Activated CD8-positive, alpha-beta memory T cell treated with anti-CD3 and anti-CD28 coated beads, Interleukin-2, amount 50 U/mL, for 4 hours (primary cell): ENCODE results near the gene BRCA1.
"Not testable (repeated sequence)": the region's sequence is repeated elsewhere in the genome, so short reads cannot be mapped to it uniquely, and the experiment has no call there.

Experiments used
- DNase-seq: peaks from one replicate; pipeline ENCODE4 v3.0.0-alpha.2; 2020

The BRCA1 gene

DNA sequence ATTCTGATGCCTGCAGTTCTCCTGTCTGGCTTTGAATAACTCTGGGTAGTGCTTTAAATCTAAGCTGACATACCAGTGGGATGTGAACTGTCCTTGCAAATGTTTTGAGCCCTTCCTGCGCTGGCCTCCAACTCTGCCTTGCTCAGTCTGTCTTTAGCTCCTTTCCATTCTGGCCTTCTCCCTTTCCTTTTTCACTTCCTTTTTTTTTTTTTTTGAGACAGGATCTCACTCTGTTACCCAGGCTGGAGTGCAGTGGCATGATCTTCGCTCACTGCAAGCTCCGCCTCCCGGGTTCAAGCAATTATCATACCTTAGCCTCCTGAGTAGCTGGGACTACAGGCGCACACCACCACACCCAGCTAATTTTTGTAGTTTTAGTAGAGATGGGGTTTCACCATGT lies 8.3 kb upstream of the BRCA1 start:
- DNase-seq = not testable (repeated sequence)

DNA sequence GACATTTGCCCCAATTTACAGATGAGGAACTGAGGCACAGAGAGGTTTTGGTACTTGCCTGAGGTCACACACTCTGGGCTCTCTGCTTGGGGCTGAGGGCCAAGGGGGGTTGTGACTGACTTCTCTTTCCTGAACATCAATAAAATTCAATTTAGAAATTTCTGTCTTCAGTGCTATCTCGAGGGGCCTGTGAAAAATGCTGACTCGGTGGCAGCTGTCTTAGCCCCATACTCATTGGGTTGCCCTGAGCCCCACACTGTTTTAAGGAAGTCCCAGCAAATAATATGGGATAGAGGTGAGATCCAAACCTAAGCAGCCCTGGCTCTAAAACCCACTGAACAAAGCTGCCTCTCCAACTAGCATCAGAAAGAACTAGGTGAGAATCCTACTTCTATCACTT lies 7.0 kb upstream of the BRCA1 start:
- DNase-seq = no peak

DNA sequence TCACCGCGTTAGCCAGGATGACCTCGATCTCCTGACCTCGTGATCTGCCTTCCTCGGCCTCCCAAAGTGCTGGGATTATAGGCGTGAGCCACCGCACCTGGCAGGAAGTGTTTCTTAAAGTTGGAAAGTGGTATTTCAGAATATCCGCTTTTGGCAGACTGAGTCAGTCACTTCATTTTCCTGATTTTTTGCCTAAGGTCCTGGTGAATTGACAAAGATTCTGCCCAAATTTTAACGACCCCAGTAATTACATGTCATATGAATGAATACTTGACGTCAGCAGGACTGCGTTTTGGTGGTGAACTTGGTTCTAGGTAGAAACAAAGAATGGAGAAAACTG lies 4.5 kb upstream of the BRCA1 start:
- DNase-seq = no peak

DNA sequence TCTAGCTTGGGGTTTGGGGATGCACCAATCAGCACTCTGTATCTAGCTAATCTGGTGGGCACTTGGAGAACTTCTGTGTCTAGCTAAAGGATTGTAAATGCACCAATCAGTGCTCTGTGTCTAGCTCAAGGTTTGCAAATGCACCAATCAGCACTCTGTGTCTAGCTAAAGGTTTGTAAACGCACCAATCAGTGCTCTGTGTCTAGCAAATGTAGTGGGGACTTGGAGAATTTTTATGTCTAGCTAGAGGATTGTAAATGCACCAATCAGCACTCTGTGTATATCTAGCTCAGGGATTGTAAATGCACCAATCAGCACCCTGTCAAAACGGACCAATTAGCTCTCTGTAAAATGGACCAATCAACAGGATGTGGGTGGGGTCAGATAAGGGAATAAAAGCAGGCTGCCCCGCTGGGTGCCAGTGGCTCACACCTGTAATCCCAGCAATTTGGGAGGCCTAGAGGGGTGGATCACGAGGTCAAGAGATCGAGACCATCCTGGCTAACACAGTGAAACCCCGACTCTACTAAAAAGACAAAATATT lies 2.2 kb upstream of the BRCA1 start:
- not testable (repeated sequence) for DNase-seq

DNA sequence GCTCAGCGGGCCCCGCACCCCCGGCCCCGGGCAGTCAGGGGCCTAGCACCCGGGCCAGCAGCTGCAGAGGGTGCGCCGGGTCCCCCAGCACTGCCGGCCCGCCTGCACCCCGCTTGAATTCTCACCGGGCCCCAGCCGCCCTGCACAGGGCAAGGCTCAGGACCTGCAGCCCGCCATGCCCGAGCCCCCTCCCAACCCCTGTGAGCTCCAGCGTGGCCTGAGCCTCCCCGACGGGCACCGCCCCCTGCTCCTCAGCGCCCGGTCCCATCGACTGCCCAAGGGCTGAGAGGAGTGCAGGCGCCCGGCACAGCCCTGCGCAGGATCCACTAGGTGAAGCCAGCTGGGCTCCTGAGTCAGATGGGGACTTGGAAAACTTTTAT lies 1.7 kb upstream of the BRCA1 start:
- DNase-seq = no peak

DNA sequence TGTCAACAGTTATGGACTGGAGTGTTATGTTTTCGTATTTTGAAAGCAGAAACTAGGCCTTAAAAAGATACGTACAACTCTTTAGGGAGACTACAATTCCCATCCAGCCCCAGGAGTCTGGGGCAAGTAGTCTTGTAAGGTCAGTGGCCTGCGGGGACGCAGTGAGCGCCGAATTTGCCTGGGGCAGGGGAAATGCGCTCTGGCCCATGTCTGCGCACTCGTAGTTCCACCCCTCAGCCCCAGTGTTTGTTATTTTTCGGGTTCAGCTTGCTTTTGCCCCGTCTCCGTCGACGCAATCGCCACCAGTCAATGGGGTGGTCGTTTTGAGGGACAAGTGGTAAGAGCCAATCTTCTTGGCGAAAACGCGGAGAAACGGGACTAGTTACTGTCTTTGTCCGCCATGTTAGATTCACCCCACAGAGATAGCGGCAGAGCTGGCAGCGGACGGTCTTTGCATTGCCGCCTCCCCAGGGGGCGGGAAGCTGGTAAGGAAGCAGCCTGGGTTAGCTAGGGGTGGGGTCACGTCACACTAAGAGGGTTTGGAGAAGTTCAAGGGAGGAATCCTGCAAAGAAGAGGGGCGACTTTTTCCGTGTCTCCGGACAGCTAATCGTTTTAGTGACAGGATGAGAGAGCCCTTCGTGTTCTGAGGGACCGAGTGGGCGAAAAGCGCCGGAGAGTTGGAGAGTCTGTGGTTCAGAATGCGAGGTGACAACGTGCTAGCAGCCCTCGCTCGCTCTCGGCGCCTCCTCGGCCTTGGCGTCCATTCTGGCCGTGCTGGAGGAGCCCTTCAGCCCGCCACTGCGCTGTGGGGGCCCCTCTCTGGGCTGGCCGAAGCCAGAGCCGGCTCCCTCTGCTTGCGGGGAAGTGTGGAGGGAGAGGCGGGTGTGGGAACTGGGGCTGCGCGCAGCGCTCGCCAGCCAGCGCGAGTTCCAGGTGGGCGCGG lies 1.1 kb upstream of the BRCA1 start:
- DNase-seq = no peak

DNA sequence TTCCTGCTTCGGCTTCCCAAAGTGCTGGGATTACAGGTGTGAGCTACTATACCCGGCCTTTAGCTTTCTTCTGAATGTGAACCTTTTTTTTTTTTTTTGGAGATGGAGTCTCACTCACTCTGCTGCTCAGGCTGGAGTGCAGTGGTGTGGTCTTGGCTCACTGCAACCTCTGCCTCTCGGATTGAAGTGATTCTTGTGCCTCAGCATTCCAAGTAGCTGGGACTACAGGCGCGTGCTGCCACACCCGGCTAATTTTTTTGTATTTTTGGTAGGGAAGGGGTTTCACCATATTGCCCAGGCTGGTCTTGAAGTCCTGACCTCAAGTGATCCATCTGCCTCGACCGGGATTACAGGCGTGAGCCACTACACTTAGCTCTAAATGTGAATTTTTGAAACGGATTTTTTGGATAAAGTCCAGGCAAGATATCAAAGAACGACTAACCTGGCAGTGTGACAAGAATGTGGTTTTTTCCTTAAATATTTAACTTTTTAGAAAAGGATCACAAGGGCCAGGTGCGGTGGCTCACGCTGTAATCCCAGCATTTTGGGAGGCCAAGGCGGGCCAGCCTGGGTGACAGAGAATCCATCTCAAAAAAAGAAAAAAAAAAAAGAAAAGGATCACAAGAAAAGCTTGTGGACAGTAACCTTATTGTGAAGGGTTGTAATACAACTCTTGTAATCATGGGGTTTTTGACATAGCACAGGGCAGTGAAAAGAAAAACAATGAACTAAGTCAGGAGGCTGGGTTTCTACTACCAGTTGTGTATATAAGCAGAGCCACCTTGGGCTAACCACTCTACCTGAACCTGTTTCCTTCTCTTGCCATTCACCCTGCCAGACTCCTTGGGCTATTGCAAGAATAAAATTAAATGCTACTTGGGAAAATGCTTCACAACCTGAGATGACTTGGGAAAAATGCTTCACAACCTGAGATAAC lies 6.2 kb downstream of the BRCA1 start:
- DNase-seq = no peak

DNA sequence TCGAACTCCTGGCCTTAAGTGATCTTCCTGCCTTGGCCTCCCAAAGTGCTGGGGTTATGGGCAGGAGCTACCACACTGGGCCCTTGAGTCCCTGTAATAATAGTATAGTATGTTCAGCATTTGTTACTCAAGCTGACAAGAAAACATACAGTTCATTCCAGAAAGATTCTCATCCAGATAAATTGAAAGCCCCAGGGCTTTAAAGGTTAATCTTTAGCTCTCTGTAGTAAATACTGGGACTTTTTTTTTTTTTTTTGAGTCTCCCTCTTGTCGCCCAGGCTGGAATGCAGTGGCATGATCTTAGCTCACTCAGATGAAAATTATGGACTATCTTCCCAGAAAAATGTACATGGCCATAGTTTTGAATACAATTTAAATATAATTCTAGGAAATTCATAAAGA lies 11.0 kb downstream of the BRCA1 start:
- no peak for DNase-seq

DNA sequence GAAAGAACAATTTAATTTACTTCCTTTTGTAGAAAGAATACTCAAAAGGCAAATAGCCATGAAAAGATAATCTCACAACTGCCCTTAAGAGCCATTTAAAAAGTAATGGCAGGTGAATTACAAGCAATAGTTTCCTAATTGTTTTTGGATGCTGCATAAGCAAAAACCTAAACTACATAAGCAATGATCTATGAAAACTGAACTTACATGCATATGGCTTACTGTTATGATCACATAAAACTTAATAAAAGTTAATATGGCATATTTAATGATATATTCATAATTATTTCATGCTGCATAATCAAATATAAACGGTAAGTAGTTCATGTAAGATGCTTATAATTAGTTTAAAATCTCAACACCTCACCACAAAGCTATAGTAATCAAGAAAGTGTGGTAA lies 18.6 kb downstream of the BRCA1 start:
- DNase-seq = no peak

DNA sequence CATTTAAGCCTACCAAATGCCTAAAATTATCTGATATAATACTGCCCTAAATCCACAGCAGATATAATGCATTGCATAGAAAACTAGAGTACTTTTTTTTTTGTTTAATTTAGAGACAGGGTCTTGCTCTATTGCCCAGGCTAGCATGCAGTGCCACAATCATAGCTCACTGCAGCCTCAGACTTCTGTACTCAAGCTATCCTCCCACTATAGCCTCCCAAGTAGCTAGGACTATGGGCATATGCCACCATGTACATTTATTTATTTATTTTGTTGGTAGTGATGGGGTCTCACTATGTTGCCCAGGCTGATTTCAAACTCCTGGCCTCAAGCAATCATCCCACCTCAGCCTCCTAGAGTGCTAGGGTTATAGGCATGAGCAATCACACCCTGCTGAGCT lies 20.0 kb downstream of the BRCA1 start:
- no peak for DNase-seq

DNA sequence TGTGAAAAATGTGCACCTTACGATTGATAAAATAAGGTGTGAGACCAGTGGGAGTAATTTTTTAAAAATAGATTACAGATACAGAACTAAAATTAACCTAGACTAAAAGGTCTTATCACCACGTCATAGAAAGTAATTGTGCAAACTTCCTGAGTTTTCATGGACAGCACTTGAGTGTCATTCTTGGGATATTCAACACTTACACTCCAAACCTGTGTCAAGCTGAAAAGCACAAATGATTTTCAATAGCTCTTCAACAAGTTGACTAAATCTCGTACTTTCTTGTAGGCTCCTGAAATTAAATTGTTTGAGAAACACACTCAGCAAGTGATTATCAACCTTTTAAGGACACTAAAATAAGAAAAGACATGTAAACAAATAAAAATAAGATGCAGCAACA lies 20.5 kb downstream of the BRCA1 start:
- no peak for DNase-seq

DNA sequence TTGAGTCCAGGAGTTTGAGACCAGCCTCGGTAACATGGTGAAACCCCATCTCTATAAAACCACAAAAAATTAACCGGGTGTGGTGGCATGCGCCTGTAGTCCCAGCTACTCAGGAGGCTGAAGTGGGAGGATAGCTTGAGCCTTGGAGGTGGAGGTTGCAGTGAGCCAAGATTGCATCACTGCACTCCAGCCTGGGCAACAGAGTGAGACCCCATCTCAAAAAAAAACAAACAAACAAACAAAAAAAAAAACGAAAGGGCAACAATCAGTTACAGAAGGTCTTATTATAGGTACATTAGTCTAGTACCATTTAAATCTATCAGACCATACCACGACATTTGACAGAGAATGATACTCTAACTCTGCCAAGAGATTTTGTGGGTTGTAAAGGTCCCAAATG lies 29.8 kb downstream of the BRCA1 start:
- DNase-seq = not testable (repeated sequence)

DNA sequence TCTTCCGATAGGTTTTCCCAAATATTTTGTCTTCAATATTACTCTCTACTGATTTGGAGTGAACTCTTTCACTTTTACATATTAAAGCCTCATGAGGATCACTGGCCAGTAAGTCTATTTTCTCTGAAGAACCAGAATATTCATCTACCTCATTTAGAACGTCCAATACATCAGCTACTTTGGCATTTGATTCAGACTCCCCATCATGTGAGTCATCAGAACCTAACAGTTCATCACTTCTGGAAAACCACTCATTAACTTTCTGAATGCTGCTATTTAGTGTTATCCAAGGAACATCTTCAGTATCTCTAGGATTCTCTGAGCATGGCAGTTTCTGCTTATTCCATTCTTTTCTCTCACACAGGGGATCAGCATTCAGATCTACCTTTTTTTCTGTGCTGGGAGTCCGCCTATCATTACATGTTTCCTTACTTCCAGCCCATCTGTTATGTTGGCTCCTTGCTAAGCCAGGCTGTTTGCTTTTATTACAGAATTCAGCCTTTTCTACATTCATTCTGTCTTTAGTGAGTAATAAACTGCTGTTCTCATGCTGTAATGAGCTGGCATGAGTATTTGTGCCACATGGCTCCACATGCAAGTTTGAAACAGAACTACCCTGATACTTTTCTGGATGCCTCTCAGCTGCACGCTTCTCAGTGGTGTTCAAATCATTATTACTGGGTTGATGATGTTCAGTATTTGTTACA lies 30.9 kb downstream of the BRCA1 start:
- DNase-seq = no peak

DNA sequence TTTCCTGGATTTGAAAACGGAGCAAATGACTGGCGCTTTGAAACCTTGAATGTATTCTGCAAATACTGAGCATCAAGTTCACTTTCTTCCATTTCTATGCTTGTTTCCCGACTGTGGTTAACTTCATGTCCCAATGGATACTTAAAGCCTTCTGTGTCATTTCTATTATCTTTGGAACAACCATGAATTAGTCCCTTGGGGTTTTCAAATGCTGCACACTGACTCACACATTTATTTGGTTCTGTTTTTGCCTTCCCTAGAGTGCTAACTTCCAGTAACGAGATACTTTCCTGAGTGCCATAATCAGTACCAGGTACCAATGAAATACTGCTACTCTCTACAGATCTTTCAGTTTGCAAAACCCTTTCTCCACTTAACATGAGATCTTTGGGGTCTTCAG lies 32.3 kb downstream of the BRCA1 start:
- no peak for DNase-seq

DNA sequence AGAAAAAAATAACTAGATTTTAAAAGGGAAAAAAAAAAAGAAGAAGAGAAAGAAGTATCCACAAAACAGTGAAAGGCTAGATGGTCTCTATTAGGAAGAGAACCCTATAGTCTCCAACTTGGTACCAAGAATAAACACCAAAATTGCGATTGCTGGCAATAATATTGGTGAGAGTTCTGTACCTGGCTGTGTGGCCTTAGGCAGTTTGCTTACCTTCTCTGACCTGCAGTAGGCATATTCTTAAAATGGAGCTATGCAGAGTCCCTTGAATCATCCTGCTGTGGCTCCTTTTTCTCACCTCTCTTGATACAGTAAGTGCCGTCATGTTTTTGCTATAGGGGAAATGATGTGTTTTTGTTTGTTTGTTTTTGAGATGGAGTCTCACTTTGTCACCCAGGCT lies 35.1 kb downstream of the BRCA1 start:
- DNase-seq = no peak

DNA sequence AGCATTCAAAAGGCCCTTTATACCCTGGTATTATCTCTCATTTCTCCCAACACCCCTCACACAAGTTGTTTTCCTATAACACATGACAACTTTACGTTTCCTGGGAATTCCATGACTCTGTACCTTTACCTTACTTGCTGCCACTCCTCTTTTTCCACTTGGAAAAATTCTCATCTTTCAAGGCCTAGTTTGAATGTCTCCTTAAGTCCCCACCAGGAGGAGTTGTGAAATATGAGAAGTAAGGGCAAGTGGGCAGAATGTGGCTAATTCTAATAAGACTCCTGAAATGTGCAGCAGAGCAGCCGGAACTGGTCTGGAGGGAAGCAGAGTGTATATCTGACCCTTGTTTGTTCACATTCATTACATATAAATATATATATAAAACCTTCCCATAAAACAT lies 39.7 kb downstream of the BRCA1 start:
- DNase-seq = no peak

DNA sequence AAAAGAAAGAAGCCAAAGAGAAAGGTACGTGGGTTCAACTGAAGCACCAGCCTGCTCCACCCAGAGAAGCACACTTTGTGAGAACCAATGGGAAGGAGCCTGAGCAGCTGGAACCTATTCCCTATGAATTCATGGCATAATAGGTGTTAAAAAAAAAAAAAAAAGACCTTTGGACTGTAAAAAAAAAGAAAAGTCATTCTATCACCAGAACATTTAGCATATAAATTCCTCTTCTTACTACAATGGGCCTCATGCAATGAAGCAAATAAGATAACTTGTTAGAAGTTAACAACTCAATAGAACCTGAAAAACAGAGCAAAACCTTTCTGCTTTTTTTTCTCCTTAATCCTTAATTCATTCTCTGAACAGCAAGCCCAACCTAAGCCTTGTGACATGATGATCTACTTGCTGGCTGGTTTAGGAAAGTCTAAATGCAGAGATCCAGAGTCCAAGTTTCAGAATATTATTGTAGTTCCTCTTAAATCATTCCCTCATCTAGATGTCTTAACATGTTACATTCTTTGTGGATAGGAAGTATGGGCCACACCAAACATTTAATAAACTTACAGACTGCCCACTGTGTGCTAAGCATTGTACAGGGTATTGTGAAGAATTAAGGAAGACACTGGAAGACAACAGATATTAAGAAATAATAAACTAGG lies 45.4 kb downstream of the BRCA1 start:
- no peak for DNase-seq

DNA sequence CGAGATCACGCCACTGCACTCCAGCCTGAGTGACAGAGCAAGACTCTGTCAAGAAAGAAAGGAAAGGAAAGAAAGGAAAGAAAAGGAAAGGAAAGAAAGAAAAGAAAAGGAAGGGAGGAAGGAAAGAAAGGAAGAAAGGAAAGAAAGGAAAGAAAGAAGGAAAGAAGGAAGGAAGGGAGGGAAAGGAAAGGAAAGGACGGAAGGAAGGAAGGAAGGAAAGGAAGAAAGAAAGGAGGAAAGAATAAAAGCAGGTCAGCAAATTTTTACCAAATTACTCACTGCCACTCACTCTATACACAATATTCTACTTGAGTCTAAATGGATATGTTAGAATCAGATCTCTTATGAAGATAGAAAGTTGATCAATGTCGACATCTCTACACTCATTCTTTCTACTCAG lies 50.3 kb downstream of the BRCA1 start:
- DNase-seq = no peak

DNA sequence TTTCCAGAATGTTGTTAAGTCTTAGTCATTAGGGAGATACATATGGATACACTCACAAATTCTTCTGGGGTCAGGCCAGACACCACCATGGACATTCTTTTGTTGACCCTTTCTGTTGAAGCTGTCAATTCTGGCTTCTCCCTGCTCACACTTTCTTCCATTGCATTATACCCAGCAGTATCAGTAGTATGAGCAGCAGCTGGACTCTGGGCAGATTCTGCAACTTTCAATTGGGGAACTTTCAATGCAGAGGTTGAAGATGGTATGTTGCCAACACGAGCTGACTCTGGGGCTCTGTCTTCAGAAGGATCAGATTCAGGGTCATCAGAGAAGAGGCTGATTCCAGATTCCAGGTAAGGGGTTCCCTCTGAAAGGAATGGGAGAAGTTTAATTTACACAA lies 54.3 kb downstream of the BRCA1 start:
- no peak for DNase-seq

DNA sequence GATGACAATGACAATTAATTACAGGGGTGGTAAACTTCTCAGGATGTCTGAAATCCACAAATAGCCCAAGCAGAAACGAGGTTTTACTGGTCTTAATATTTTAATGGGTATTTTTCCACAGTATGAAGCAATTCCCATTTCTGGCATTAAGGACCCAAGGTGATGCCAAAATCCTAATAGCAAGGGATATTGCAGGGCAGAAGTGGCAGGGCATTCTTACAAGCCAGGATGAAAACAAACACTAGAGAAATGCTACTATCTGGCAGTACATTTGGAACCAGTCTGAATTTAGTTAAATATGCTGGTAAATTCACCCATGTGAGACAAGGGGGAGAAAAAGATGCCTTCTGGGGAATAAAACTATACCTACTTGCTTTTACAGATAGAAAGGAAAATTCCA lies 54.9 kb downstream of the BRCA1 start:
- DNase-seq = no peak

DNA sequence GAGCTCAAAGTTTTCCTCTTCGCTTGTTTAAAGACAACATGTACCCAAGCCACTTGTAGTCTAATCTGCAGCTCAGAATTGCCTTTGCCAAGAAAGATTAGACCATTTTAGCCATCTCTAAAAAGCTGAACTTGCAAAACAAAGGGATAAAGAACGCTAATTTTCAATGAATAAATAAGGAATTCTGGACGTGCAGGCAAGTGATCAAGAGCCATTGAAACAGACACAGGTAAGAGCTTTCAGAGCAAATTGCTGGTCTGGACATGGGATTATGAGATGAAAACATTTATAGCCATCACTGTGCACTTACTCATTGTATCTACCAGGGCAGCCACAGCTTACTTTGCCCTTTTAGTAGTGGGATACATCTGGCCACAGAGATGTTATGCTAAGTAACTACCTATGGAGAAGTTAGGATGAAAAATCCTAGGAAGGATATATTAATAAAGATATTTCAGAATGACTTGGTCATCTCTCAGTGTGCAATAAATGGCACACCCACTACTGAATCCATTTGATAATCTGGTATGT lies 55.7 kb downstream of the BRCA1 start:
- no peak for DNase-seq
